AG10803 (cell line): ENCODE data around the gene PAPOLA.

Experiments
- DNase-seq: peaks from one replicate; pipeline ENCODE4 v3.0.0; 2010; ENCODE audit warnings: low read depth
- H3K4me3 ChIP-seq: 2 replicates; pipeline ENCODE4 v1.5.1; 2011; ENCODE audit warnings: mild to moderate bottlenecking, low read length, control low read depth
- CTCF ChIP-seq: conservative IDR thresholded peaks from 2 replicates; pipeline ENCODE4 v1.5.1; 2011; ENCODE audit warnings: mild to moderate bottlenecking, low read length, control low read depth, inconsistent platforms

The PAPOLA gene

GRCh38 chr14:96501740-96502620 lies at the start of gene PAPOLA:
Gene PAPOLA, plus strand, starts transcription at chr14:96502382. Its CDS starts 211 bp downstream, at chr14:96502593.
- DNase-seq = peak; percentile 93
- peak; percentile 12; the same call in 1 of the 2 replicates for TF ChIP-seq CTCF
- H3K4me3 ChIP-seq = peak within 1 kb of the TSS; percentile 94

DNA sequence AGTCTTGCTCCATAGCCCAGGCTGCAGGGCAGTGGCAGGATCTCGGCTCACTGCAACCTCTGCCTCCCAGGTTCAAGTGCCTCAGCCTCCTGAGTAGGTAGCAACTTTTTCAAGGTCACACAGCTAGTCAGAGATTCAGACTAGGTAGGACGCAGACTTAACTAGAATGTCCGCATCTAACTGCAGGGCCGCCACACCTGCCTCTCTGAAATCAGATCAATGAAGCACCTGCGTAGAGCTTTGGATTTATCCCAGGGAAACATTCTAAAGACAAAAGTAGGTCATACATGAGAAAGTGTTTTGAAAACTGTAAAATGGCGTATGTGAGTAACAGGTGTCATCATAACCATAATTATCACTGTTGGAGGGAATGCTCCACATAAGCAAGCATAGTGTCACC lies 49.5 kb upstream of the PAPOLA start:
- DNase-seq = no peak
- TF ChIP-seq CTCF = no peak
- no peak overlapping the region for H3K4me3 ChIP-seq

GRCh38 chr14:96455588-96455987 lies 46.6 kb upstream of the PAPOLA start:
- no peak for TF ChIP-seq CTCF
- no peak overlapping the region for H3K4me3 ChIP-seq
- peak; percentile 8 for DNase-seq

- no peak for TF ChIP-seq CTCF
- DNase-seq = no peak
- no peak overlapping the region for H3K4me3 ChIP-seq
These were observed 42.3 kb upstream of the PAPOLA start for GRCh38 chr14:96459851-96460250.

DNA sequence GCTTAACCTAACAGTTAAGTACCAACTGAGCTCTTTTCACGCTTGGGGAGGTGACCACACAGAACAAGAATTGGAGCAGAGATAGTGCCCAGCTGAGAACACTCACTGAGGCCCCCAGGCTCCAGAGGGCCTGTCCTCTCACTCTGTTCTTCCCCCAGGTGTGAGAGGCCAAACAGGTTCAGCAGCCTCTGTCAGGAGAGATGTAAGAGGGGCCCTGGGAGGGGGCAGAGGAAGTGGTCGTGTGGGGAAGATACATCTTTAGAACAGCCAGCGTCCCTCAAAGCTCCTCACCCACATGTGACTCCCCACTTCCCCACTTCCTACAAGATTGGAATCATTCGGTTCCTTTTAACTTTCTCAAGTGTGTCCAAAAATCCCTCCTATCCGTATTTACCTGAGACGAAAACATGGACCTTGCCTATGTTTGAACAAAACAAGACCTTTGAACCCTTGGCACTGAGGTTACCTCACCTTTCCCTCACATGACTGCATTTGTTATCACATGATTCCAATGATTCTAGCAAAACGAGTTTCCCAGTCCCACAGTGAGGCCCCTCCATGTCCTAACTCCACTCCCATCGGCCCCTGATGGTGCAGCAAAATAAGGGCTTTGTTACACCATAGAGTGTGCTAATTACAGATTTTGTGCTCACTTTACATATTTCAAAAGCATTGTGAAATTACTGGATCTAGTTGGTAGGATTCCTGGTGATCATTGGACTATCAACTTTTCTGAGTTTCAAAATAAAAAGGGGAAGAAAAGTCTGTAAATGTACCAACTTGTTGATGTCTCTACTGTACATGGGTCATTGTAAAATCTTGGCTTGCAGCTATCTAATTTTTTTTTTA lies 40.0 kb upstream of the PAPOLA start:
- H3K4me3 ChIP-seq = no peak overlapping the region
- no peak for DNase-seq
- TF ChIP-seq CTCF = no peak

DNA sequence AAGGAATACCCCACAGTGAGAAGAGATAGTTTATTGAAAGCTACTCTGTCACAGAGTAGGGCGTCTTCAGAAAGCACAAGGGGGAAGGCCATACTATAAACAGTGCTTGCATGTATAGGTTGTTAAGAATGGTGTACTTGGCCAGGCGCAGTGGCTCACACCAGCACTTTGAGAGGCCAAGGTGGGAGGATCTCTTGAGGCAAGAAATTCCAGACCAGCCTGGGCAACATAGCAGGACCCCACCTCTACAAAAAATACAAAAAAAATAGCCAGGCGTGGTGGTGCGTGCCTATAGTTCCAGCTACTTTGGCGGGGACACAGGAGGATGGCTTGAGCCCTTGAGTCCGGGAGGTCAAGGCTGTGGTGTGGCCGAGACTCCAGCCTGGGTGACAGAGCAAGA lies 38.0 kb upstream of the PAPOLA start:
- DNase-seq = no peak

More for the DNA sequence above, 38.0 kb upstream of the PAPOLA start:
- no peak for TF ChIP-seq CTCF
- H3K4me3 ChIP-seq = no peak overlapping the region
